HG02588 (cell line): Measurements from ENCODE around the gene RIGI.
"Not testable (repeated sequence)": the region's sequence is repeated elsewhere in the genome, so short reads cannot be mapped to it uniquely, and the experiment has no call there.

ENCODE experiments used
- ATAC-seq: cut with Tn5 transposase; IDR thresholded peaks from one replicate; pipeline ENCODE4 v1.9.1; 2021; ENCODE audit warnings: mild to moderate bottlenecking, moderate library complexity; ENCODE audit not compliant: unreplicated experiment

Gene RIGI

GRCh38 chr9:32526041-32526706 lies at the start of gene RIGI:
Gene RIGI (minus strand): TSS chr9:32526196. CDS start chr9:32526166, 30 bp downstream.
- peak; percentile 67 for ATAC-seq

GRCh38 chr9:32574858-32575257 lies 48.9 kb upstream of the RIGI start:
- no peak for ATAC-seq

- ATAC-seq = no peak
These were observed 47.8 kb upstream of the RIGI start for GRCh38 chr9:32573821-32574220.

DNA sequence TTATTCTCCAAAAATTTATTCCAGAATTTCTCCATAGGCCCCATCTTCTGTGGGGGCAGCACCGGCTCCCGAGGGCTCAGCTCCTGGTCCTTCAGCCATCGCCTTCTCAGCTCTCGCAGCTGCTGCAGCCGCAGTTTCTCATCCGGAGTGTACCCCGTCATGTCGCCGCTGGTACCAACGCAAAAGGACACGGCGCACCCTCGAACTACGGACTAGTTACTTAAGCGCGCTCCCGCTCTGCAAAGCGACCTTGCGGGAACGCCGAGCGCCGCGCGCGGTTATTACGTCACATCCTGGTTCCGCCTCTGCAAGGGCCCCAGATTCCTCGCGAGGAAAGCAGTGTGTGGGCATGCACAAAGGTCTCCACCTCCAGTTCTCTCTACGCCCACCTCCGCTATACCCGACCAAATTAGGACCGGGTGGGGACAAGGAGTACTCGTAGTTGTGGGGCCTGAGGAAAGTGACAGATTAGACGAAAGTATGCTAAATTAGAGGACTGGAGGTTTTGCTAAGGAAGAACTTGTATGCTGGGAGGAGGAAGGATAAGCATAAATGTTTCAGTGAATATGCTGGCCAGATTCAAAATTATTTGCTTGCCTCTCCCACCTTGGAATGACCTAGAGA lies 47.0 kb upstream of the RIGI start, which contains the start of gene NDUFB6:
Gene NDUFB6 (minus strand): TSS at position 260 of the 624 bp plus-strand sequence. CDS start 99 bp downstream, at position 161.
- peak; percentile 85 for ATAC-seq

GRCh38 chr9:32571969-32572899 lies 46.2 kb upstream of the RIGI start:
- ATAC-seq = peak; percentile 87

- no peak for ATAC-seq
These were observed 44.3 kb upstream of the RIGI start for GRCh38 chr9:32570262-32570661.

GRCh38 chr9:32566770-32567169 lies 40.8 kb upstream of the RIGI start:
- ATAC-seq = no peak

DNA sequence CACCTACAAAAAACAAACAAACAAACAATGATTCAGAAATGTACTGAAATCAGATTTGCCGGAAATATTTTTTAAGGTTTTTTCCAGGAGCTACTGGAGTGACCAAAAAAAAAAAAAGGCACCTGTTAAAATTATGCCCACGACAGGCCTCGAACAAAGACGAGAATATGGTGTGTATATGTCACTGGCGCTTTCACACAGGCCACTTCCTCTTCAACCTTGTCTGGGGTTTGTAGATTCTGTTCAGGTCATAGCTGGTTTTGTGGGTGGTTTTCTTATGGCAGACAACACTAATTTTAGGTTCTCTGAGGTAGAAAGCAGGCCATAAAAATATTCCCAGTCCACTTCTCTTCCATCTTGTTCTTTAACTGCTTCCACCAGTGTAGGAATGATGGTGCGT lies 40.0 kb upstream of the RIGI start:
- ATAC-seq = no peak

DNA sequence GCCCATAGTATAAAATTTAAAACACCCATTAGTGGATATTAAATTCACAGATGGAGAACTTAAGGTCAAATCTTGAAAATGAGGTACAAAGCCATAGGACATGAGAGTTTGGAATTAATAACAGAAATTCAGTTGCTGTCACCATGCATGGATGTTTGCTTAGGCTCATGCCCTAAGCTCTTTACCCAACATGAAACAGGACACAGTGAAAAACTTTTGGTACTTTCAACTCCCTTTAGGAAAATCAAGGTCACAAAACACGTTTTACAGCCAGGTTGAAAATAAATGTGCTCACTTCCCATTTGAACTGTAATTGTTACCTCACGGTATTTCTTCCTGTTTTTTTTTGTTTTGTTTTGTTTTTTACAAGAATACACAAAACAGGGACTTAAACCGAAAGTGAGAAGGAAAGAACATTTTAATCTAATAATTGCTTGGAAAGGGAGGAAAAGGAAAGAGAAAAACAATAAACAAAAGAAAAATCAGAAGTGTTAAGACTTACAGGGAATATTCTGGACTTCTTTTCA lies 32.5 kb upstream of the RIGI start:
- ATAC-seq = no peak

- no peak for ATAC-seq
These were observed 28.6 kb upstream of the RIGI start for GRCh38 chr9:32554591-32554990.

GRCh38 chr9:32554107-32554506 lies 28.1 kb upstream of the RIGI start:
- no peak for ATAC-seq

- peak; percentile 75 for ATAC-seq
These were observed 26.3 kb upstream of the RIGI start, which contains the start of the genes SMIM27 and TOPORS for GRCh38 chr9:32552172-32552872. Gene SMIM27 (plus strand): TSS chr9:32552327. CDS start chr9:32552435, 108 bp downstream. Gene TOPORS (minus strand): TSS chr9:32552586. CDS start chr9:32552436, 150 bp downstream.

GRCh38 chr9:32551276-32552051 lies 25.5 kb upstream of the RIGI start:
- peak; percentile 2 for ATAC-seq

DNA sequence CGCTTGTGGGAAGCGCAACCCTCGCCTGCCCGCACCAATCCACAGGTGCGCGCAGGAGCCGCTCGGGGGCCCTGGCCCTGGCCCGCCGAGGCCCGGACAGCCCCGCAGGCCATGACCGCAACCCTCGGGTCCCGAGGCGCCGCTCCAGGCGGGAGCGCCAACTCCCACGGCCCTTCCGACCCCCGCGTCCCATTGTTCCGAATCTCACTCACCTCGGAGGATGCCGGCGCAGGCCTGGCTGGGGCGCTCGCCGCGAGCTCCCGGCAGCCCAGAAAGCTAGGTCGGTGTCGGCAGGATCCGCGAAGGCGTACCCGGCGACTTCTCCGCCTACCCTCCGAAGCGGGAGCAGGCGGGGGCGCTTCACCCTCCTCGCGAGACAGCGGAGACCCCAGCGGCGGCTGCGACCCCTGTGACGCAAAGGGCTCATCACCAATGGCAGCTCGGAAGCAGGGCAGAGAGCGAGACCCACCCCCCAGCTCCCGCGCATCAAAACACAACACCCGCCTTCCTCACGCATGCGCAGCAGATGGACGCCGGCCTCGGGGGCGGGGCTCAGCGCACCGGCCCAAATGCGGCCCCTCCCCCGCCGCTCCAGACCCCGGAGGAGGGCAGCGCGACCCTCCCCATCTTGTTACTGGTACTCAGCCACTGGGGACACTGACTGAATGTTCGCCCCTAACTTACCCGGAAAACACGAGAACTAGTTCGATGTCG lies 24.7 kb upstream of the RIGI start:
- peak; percentile 66 for ATAC-seq

DNA sequence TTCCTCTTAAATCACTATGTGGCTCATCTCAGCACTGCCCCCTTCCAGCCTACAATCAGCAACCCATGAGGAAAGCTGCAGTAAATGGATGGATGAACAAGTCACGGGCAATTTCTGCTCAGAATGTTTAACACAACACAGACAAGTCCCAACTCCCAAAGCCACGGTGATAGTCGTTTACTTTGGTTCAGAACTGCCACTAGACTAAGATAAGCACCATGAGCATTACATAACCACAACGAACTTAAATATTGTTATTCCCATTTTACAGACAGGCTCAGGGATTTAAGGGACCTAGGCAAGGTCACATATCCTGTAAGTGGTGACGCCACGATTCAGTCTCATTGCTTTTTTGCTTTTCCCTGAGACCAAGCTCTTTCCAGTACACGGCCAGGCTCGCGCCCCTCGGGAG lies 24.2 kb upstream of the RIGI start:
- ATAC-seq = no peak

DNA sequence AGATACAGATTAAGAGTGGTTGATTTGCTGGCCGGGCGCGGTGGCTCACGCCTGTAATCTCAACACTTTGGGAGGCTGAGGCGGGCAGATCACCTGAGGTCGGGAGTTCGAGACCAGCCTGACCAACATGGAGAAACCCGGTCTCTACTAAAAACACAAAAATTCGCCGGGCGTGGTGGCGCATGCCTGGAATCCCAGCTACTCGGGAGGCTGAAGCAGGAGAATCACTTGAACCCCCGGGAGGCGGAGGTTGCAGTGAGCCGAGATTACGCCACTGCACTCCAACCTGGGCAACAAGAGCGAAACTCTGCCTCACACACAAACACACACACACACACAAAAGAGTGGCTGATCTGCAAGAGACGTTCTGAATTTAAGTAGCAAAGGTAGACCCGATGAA lies 22.2 kb upstream of the RIGI start:
- not testable (repeated sequence) for ATAC-seq

GRCh38 chr9:32545884-32546283 lies 19.9 kb upstream of the RIGI start:
- no peak for ATAC-seq

- ATAC-seq = no peak
These were observed 17.1 kb upstream of the RIGI start for GRCh38 chr9:32543047-32543446.

DNA sequence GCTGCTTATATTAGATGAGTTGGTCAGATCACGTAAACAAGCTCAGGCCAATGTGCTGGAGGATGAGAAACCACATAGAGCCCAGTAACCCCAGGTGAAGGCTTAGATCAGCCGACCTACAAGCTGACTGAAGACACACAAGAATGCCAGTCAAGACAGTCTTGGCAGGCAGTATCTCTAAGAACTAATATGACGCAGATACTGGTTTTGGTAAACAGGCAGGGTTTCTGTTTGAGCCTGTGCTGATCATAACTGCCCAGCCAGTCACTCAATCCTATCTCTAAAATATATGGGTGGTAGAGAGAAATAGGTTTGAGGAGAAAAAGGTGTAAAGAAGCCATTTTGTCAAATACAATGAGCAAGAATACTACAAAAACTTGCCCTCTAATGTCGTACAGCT lies 7.8 kb upstream of the RIGI start:
- no peak for ATAC-seq
